ENCODE measurements around the gene CLEC2L.

- no peak for TF ChIP-seq EGR1 (IDR thresholded peaks at IDR 0.05)
- TF ChIP-seq CEBPB (IDR thresholded peaks at IDR 0.05) = no peak
- TF ChIP-seq EP300 (IDR thresholded peaks at IDR 0.05; ENCODE audit: borderline replicate concordance) = no peak
- TF ChIP-seq TAF1 (IDR thresholded peaks at IDR 0.05; ENCODE audit: low read depth) = no peak
- TF ChIP-seq REST (IDR thresholded peaks at IDR 0.05; ENCODE audit: low read depth) = no peak
- no peak for TF ChIP-seq FOXM1 (IDR thresholded peaks at IDR 0.05; ENCODE audit: borderline replicate concordance, low read depth)
- no peak for TF ChIP-seq TEAD4 (IDR thresholded peaks at IDR 0.05)
- TF ChIP-seq CREB1 (IDR thresholded peaks at IDR 0.05; ENCODE audit: low read depth) = no peak
- TF ChIP-seq ZBTB7A (IDR thresholded peaks at IDR 0.05; ENCODE audit: low read depth) = no peak
- TF ChIP-seq YY1 (IDR thresholded peaks at IDR 0.05; ENCODE audit: low read depth) = no peak
- TF ChIP-seq TCF12 (IDR thresholded peaks at IDR 0.05; ENCODE audit: low read depth) = no peak
- TF ChIP-seq RAD21 (IDR thresholded peaks at IDR 0.05; ENCODE audit: low read depth) = no peak
- TF ChIP-seq NFIC (IDR thresholded peaks at IDR 0.05) = no peak
- TF ChIP-seq USF1 (IDR thresholded peaks at IDR 0.05) = no peak
These were observed 25.0 kb downstream of the CLEC2L start for GRCh38 chr7:139548302-139549028.

Data from Ishikawa (cell line).